WTC11 (cell line): ENCODE measurements around the gene GEMIN5. TPM values are rescaled to one million over a fixed set of nuclear protein-coding genes. Genes with fewer than 3 reads are reported as not detected.

Source experiments
- AR ChIP-seq: fragments of 250-450 bp; sonication (Bioruptor Pico); IDR thresholded peaks from 2 replicates; pipeline ENCODE4 v1.9.0; 2021; ENCODE audit warnings: mild to moderate bottlenecking
- CDX4 ChIP-seq: fragments of 250-450 bp; sonication (Bioruptor Pico); IDR thresholded peaks from 2 replicates; pipeline ENCODE4 v1.9.0; 2021; ENCODE audit warnings: moderate library complexity, mild to moderate bottlenecking, inconsistent platforms, borderline replicate concordance
- CREB1 ChIP-seq: sonication (generic); formaldehyde crosslinking; IDR thresholded peaks from 2 replicates; pipeline ENCODE4 v1.8.0; 2023; ENCODE audit warnings: mild to moderate bottlenecking, missing genetic modification reagents
- E2F1 ChIP-seq: sonication (generic); formaldehyde crosslinking; IDR thresholded peaks from 2 replicates; pipeline ENCODE4 v1.8.0; 2022; ENCODE audit warnings: mild to moderate bottlenecking, missing genetic modification reagents
- FOXK1 ChIP-seq: sonication (generic); formaldehyde crosslinking; IDR thresholded peaks from 2 replicates; pipeline ENCODE4 v1.8.0; 2022; ENCODE audit warnings: mild to moderate bottlenecking, moderate library complexity, missing genetic modification reagents
- GRHL2 ChIP-seq: fragments of 250-450 bp; sonication (Bioruptor Pico); IDR thresholded peaks from 2 replicates; pipeline ENCODE4 v1.8.0; 2022; ENCODE audit warnings: mild to moderate bottlenecking, moderate library complexity; ENCODE audit not compliant: insufficient replicate concordance, severe bottlenecking
- HMGA2 ChIP-seq: fragments of 250-450 bp; sonication (Bioruptor Pico); IDR thresholded peaks from 2 replicates; pipeline ENCODE4 v1.4.0; 2021; ENCODE audit warnings: mild to moderate bottlenecking, moderate library complexity
- MYBL2 ChIP-seq: sonication (generic); formaldehyde crosslinking; IDR thresholded peaks from 2 replicates; pipeline ENCODE4 v1.8.1; 2023; ENCODE audit warnings: mild to moderate bottlenecking, moderate library complexity, missing genetic modification reagents
- NR1H2 ChIP-seq: sonication (generic); formaldehyde crosslinking; IDR thresholded peaks from 2 replicates; pipeline ENCODE4 v1.9.0; 2021; ENCODE audit warnings: mild to moderate bottlenecking, moderate library complexity, missing genetic modification reagents
- TEAD1 ChIP-seq: sonication (generic); formaldehyde crosslinking; IDR thresholded peaks from 2 replicates; pipeline ENCODE4 v1.8.0; 2022; ENCODE audit warnings: mild to moderate bottlenecking, missing genetic modification reagents
- TEAD4 ChIP-seq: sonication (generic); formaldehyde crosslinking; IDR thresholded peaks from 2 replicates; pipeline ENCODE4 v1.8.0; 2022; ENCODE audit warnings: mild to moderate bottlenecking, missing genetic modification reagents
- ZBTB21 ChIP-seq: sonication (generic); formaldehyde crosslinking; IDR thresholded peaks from 2 replicates; pipeline ENCODE4 v1.8.1; 2023; ENCODE audit warnings: mild to moderate bottlenecking, missing genetic modification reagents, borderline replicate concordance
- ZNF232 ChIP-seq: sonication (generic); formaldehyde crosslinking; IDR thresholded peaks from 2 replicates; pipeline ENCODE4 v1.8.0; 2022; ENCODE audit warnings: mild to moderate bottlenecking, missing genetic modification reagents
- ZNF317 ChIP-seq: sonication (generic); formaldehyde crosslinking; IDR thresholded peaks from 2 replicates; pipeline ENCODE4 v1.8.1; 2023; ENCODE audit warnings: low read depth, mild to moderate bottlenecking, moderate library complexity, missing genetic modification reagents, borderline replicate concordance
- ZNF416 ChIP-seq: fragments of 250-450 bp; sonication (Bioruptor Pico); IDR thresholded peaks from 2 replicates; pipeline ENCODE4 v1.9.0; 2021; ENCODE audit warnings: mild to moderate bottlenecking, inconsistent platforms
- ZNF425 ChIP-seq: fragments of 250-450 bp; sonication (Bioruptor Pico); conservative IDR thresholded peaks from 2 replicates; pipeline ENCODE4 v1.9.0; 2021; ENCODE audit warnings: mild to moderate bottlenecking
- ZNF671 ChIP-seq: fragments of 250-450 bp; sonication (Bioruptor Pico); IDR thresholded peaks from 2 replicates; pipeline ENCODE4 v1.8.0; 2021; ENCODE audit warnings: mild to moderate bottlenecking
- total RNA-seq: library from RNA; stranded (reverse); gene quantifications from 3 replicates; pipeline ENCODE4 v1.2.3, GENCODE V29; 2021
- TF ChIP-seq, protein P1 (sequence below): sonication (generic); formaldehyde crosslinking; IDR thresholded peaks from 2 replicates; pipeline ENCODE4 v1.8.1; 2023; ENCODE audit warnings: mild to moderate bottlenecking, missing genetic modification reagents
- TF ChIP-seq, protein P2 (sequence below): sonication (generic); formaldehyde crosslinking; IDR thresholded peaks from 2 replicates; pipeline ENCODE4 v1.8.0; 2023; ENCODE audit warnings: mild to moderate bottlenecking, missing genetic modification reagents
- TF ChIP-seq, protein P3 (sequence below): sonication (generic); formaldehyde crosslinking; conservative IDR thresholded peaks from 2 replicates; pipeline ENCODE4 v1.8.1; 2022; ENCODE audit warnings: mild to moderate bottlenecking, missing genetic modification reagents
- TF ChIP-seq, protein P4 (sequence below): sonication (generic); formaldehyde crosslinking; IDR thresholded peaks from 2 replicates; pipeline ENCODE4 v1.8.1; 2022; ENCODE audit warnings: low read depth, mild to moderate bottlenecking, moderate library complexity, missing genetic modification reagents, borderline replicate concordance
- TF ChIP-seq, protein P5 (sequence below): fragments of 250-450 bp; sonication (Bioruptor Pico); IDR thresholded peaks from 2 replicates; pipeline ENCODE4 v1.9.0; 2021; ENCODE audit warnings: mild to moderate bottlenecking
- TF ChIP-seq, protein P6 (sequence below): sonication (generic); formaldehyde crosslinking; IDR thresholded peaks from 2 replicates; pipeline ENCODE4 v1.8.1; 2022; ENCODE audit warnings: mild to moderate bottlenecking, moderate library complexity, missing genetic modification reagents

GEMIN5 gene
- total RNA-seq, 1 experiment from 2014 or later, result 34.8 TPM

DNA sequence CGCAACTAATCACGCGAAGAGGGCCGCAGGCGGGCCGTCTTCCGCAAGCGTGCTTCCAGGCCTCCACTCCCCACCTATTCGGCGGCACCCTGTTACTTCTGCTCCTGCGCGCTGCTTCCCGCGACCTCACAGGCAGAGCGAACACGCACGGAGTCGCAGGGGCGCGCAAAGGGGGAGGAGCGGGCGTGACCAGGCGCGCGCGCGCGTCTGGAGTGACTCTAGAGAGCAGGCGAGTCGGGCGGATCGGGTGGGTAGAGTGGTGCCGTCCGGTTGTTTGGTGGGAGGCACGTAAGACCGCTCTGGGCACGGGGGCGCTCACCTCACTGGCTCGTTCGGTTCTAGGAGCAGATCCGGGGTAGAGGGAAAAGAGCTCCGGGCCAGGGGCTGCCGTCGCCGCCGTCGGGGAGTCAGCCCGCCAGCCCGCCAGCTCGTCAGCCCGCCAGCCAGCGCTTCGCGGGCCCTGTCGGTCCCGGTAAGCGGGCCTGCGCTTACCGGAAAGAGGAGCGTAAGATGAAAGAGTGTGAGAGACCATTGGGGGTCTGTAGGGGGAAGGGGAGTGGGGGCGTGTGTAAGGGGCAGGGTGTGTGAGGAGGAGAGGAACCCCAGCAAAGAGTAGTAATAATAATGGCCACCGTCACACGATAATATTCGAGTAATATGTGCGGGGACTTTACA is 79.6 kb downstream of the GEMIN5 start, which contains the start of gene CNOT8 (continued):
- TF ChIP-seq, protein P1, sequence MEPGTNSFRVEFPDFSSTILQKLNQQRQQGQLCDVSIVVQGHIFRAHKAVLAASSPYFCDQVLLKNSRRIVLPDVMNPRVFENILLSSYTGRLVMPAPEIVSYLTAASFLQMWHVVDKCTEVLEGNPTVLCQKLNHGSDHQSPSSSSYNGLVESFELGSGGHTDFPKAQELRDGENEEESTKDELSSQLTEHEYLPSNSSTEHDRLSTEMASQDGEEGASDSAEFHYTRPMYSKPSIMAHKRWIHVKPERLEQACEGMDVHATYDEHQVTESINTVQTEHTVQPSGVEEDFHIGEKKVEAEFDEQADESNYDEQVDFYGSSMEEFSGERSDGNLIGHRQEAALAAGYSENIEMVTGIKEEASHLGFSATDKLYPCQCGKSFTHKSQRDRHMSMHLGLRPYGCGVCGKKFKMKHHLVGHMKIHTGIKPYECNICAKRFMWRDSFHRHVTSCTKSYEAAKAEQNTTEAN (CRISPR knock-in tag), result 0 out of 2 replicates have a peak, but pooled peaks have one; percentile 22
- TF ChIP-seq, protein P2, sequence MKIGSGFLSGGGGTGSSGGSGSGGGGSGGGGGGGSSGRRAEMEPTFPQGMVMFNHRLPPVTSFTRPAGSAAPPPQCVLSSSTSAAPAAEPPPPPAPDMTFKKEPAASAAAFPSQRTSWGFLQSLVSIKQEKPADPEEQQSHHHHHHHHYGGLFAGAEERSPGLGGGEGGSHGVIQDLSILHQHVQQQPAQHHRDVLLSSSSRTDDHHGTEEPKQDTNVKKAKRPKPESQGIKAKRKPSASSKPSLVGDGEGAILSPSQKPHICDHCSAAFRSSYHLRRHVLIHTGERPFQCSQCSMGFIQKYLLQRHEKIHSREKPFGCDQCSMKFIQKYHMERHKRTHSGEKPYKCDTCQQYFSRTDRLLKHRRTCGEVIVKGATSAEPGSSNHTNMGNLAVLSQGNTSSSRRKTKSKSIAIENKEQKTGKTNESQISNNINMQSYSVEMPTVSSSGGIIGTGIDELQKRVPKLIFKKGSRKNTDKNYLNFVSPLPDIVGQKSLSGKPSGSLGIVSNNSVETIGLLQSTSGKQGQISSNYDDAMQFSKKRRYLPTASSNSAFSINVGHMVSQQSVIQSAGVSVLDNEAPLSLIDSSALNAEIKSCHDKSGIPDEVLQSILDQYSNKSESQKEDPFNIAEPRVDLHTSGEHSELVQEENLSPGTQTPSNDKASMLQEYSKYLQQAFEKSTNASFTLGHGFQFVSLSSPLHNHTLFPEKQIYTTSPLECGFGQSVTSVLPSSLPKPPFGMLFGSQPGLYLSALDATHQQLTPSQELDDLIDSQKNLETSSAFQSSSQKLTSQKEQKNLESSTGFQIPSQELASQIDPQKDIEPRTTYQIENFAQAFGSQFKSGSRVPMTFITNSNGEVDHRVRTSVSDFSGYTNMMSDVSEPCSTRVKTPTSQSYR (CRISPR knock-in tag), result no peak
- TF ChIP-seq ZNF671 (CRISPR knock-in tag) (no peak), CREB1 (CRISPR knock-in tag) (no peak), ZNF232 (peak; percentile 35; the same call in 1 of the 2 replicates), MYBL2 (CRISPR knock-in tag) (no peak), TEAD1 (peak; percentile 95), FOXK1 (CRISPR knock-in tag) (peak; percentile 87), E2F1 (CRISPR knock-in tag) (0 out of 2 replicates have a peak, but pooled peaks have one; percentile 60), HMGA2 (peak; percentile 30; the same call in 1 of the 2 replicates), TEAD4 (no peak), CDX4 (no peak), ZNF425 (CRISPR knock-in tag) (no peak), ZNF317 (CRISPR knock-in tag) (no peak), ZNF416 (CRISPR knock-in tag) (no peak), GRHL2 (CRISPR knock-in tag) (no peak), ZBTB21 (CRISPR knock-in tag) (no peak), AR (CRISPR knock-in tag) (no peak), NR1H2 (CRISPR knock-in tag) (no peak)
- TF ChIP-seq, protein P3, sequence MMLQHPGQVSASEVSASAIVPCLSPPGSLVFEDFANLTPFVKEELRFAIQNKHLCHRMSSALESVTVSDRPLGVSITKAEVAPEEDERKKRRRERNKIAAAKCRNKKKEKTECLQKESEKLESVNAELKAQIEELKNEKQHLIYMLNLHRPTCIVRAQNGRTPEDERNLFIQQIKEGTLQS (CRISPR knock-in tag), result no peak
- TF ChIP-seq, protein P4, sequence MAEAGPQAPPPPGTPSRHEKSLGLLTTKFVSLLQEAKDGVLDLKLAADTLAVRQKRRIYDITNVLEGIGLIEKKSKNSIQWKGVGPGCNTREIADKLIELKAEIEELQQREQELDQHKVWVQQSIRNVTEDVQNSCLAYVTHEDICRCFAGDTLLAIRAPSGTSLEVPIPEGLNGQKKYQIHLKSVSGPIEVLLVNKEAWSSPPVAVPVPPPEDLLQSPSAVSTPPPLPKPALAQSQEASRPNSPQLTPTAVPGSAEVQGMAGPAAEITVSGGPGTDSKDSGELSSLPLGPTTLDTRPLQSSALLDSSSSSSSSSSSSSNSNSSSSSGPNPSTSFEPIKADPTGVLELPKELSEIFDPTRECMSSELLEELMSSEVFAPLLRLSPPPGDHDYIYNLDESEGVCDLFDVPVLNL (CRISPR knock-in tag), result no peak
- TF ChIP-seq, protein P5, sequence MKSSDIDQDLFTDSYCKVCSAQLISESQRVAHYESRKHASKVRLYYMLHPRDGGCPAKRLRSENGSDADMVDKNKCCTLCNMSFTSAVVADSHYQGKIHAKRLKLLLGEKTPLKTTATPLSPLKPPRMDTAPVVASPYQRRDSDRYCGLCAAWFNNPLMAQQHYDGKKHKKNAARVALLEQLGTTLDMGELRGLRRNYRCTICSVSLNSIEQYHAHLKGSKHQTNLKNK (CRISPR knock-in tag), result no peak
- TF ChIP-seq, protein P6, sequence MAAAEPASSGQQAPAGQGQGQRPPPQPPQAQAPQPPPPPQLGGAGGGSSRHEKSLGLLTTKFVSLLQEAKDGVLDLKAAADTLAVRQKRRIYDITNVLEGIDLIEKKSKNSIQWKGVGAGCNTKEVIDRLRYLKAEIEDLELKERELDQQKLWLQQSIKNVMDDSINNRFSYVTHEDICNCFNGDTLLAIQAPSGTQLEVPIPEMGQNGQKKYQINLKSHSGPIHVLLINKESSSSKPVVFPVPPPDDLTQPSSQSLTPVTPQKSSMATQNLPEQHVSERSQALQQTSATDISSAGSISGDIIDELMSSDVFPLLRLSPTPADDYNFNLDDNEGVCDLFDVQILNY (CRISPR knock-in tag), result peak; percentile 85
